ENCODE data around the gene ATP7A. TPM values are rescaled to one million over a fixed set of nuclear protein-coding genes. Genes with fewer than 3 reads are reported as not detected.

Gene ATP7A
- total RNA-seq, 1 experiment from 2014 or later = 13.5 TPM

DNA sequence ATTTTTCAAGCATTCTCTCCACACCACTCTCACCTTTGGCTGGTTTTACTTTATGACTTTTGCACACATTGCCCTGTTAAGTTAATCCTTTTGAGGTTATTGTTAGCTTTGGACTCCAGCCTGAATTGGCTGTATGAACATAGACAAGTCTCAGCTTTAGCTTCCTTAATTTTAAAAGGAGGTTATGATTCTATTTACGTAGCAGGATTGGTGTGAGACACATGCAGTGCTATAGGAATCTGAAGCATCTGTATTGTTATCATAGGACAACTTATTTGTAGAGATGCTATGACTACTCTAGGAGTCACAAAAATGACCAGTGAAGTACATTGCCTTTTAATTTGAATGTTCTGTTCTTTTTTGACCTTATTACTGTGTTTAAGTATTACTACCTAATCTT, 43.2 kb downstream of the ATP7A start:
- H3K4me3 ChIP-seq (ENCODE audit: low read depth in 2 of 2, low read length in 2 of 2) = no peak overlapping the region
- no TSS peak for BruUV-seq (replicated peaks)
- intact Hi-C loops (cut with micrococcal nuclease; ENCODE audit: unreplicated experiment) = no loop called here
- POLR2A ChIA-PET = no interaction called here
- H3K36me3 ChIP-seq (ENCODE audit: control insufficient read depth, insufficient read depth, low read length) = no peaks in the 10 kb centered on the region; the same call in 1 of the 2 replicates
- ATAC-seq = peak; percentile 76
- TF ChIP-seq, protein P1, sequence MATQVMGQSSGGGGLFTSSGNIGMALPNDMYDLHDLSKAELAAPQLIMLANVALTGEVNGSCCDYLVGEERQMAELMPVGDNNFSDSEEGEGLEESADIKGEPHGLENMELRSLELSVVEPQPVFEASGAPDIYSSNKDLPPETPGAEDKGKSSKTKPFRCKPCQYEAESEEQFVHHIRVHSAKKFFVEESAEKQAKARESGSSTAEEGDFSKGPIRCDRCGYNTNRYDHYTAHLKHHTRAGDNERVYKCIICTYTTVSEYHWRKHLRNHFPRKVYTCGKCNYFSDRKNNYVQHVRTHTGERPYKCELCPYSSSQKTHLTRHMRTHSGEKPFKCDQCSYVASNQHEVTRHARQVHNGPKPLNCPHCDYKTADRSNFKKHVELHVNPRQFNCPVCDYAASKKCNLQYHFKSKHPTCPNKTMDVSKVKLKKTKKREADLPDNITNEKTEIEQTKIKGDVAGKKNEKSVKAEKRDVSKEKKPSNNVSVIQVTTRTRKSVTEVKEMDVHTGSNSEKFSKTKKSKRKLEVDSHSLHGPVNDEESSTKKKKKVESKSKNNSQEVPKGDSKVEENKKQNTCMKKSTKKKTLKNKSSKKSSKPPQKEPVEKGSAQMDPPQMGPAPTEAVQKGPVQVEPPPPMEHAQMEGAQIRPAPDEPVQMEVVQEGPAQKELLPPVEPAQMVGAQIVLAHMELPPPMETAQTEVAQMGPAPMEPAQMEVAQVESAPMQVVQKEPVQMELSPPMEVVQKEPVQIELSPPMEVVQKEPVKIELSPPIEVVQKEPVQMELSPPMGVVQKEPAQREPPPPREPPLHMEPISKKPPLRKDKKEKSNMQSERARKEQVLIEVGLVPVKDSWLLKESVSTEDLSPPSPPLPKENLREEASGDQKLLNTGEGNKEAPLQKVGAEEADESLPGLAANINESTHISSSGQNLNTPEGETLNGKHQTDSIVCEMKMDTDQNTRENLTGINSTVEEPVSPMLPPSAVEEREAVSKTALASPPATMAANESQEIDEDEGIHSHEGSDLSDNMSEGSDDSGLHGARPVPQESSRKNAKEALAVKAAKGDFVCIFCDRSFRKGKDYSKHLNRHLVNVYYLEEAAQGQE (IDR thresholded peaks at IDR 0.05; ENCODE audit: insufficient read depth in 1 of 2, low read depth in 2 of 2, low read length in 1 of 2) = no peak
- TF ChIP-seq SIN3A (IDR thresholded peaks at IDR 0.05; ENCODE audit: borderline replicate concordance, insufficient read depth, low read depth, low read length) (no peak), TCF7L2 (IDR thresholded peaks at IDR 0.05; ENCODE audit: low read depth, low read length) (peak; percentile 31; the same call in 1 of the 2 replicates), POLR2AphosphoS5 (IDR thresholded peaks at IDR 0.05; ENCODE audit: low read depth, low read length) (no peak)
- TF ChIP-seq, protein P2, sequence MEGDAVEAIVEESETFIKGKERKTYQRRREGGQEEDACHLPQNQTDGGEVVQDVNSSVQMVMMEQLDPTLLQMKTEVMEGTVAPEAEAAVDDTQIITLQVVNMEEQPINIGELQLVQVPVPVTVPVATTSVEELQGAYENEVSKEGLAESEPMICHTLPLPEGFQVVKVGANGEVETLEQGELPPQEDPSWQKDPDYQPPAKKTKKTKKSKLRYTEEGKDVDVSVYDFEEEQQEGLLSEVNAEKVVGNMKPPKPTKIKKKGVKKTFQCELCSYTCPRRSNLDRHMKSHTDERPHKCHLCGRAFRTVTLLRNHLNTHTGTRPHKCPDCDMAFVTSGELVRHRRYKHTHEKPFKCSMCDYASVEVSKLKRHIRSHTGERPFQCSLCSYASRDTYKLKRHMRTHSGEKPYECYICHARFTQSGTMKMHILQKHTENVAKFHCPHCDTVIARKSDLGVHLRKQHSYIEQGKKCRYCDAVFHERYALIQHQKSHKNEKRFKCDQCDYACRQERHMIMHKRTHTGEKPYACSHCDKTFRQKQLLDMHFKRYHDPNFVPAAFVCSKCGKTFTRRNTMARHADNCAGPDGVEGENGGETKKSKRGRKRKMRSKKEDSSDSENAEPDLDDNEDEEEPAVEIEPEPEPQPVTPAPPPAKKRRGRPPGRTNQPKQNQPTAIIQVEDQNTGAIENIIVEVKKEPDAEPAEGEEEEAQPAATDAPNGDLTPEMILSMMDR (IDR thresholded peaks at IDR 0.05) = no peak
- peak overlapping the region; percentile 25 for H3K27ac ChIP-seq (ENCODE audit: low read length)
- DNase-seq (ENCODE audit: low read depth, low spot score) = no peak
- no peaks in the 10 kb centered on the region for H3K27me3 ChIP-seq (ENCODE audit: control insufficient read depth, insufficient read depth, low read length)
- in situ Hi-C loops (cut with HindIII; ENCODE audit: low pct_unique_long_range_greater_than_20kb, low sequenced_read_pairs) = no loop called here
- H3K9me3 ChIP-seq (ENCODE audit: control insufficient read depth, insufficient read depth, low read depth, low read length) = no peaks in the 10 kb centered on the region
- peaks cover 22% of the 10 kb centered on the region for H3K4me1 ChIP-seq (ENCODE audit: control insufficient read depth, insufficient read depth, low read length)
- CTCF ChIA-PET = no interaction called here

DNA sequence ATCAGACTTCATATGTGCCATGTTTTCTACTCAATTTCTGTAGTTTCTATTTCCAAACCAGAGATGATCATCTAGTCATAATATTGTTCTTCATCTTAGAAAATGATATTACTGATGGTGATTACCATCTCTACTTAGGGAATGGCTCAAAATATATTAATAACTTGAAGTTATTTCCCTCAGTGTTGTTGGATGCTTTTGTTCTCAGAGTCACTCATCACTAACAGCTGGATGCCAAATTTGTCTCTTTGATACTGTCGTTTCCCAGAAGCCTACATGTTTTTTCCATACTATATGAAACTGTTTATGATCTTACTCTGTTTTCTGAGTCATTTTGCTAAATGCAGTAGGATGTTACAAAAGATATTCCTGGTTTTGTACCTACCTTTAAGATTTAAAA, 50.1 kb downstream of the ATP7A start:
- ChIA-PET CTCF (no interaction called here), POLR2A (no interaction called here)
- Histone ChIP-seq H3K4me1 (ENCODE audit: control insufficient read depth, insufficient read depth, low read length) (peaks cover 3% of the 10 kb centered on the region; the same call in 1 of the 2 replicates), H3K9me3 (ENCODE audit: control insufficient read depth, insufficient read depth, low read depth, low read length) (no peaks in the 10 kb centered on the region), H3K36me3 (ENCODE audit: control insufficient read depth, insufficient read depth, low read length) (no peaks in the 10 kb centered on the region), H3K4me3 (ENCODE audit: low read depth in 2 of 2, low read length in 2 of 2) (no peak overlapping the region), H3K27me3 (ENCODE audit: control insufficient read depth, insufficient read depth, low read length) (no peaks in the 10 kb centered on the region), H3K27ac (ENCODE audit: low read length) (peak overlapping the region; percentile 17; the same call in 1 of the 2 replicates)
- BruUV-seq (replicated peaks) = no TSS peak
- in situ Hi-C loops (cut with HindIII; ENCODE audit: low pct_unique_long_range_greater_than_20kb, low sequenced_read_pairs) = no loop called here
- ATAC-seq = no peak
- TF ChIP-seq SIN3A (IDR thresholded peaks at IDR 0.05; ENCODE audit: borderline replicate concordance, insufficient read depth, low read depth, low read length) (no peak), POLR2AphosphoS5 (IDR thresholded peaks at IDR 0.05; ENCODE audit: low read depth, low read length) (no peak), TCF7L2 (IDR thresholded peaks at IDR 0.05; ENCODE audit: low read depth, low read length) (no peak)
- TF ChIP-seq, protein P1 (IDR thresholded peaks at IDR 0.05; ENCODE audit: insufficient read depth in 1 of 2, low read depth in 2 of 2, low read length in 1 of 2) = no peak
- TF ChIP-seq, protein P2 (IDR thresholded peaks at IDR 0.05) = no peak
- DNase-seq (ENCODE audit: low read depth, low spot score) = no peak
- intact Hi-C loops (cut with micrococcal nuclease; ENCODE audit: unreplicated experiment) = no loop called here
